Neutrophil (primary cell): ENCODE results near the gene FUOM.

Experiments
- H3K27ac ChIP-seq: fragments of 200-600 bp; sonication (generic); 2 replicates; pipeline ENCODE4 v1.5.1; 2016; ENCODE audit warnings: mild to moderate bottlenecking, moderate library complexity
- H3K27me3 ChIP-seq: fragments of 200-600 bp; sonication (generic); 2 replicates; pipeline ENCODE4 v1.6.0; 2016; ENCODE audit warnings: mild to moderate bottlenecking
- H3K36me3 ChIP-seq: fragments of 200-600 bp; sonication (generic); 2 replicates; pipeline ENCODE4 v1.5.1; 2017
- H3K4me1 ChIP-seq, 2 experiments: fragments of 200-600 bp in 1 of 2; sonication (generic) in 1 of 2; 1 replicate in 1 of 2; 2 replicates in 1 of 2; pipeline versions ENCODE4 v1.5.1 to v1.6.1; 2013 to 2016; ENCODE audit warnings: low read depth in 1 of 2, low read length in 1 of 2, mild to moderate bottlenecking in 1 of 2, moderate library complexity in 1 of 2; ENCODE audit not compliant: control insufficient read depth in 1 of 2, insufficient read depth in 1 of 2
- H3K4me3 ChIP-seq, 2 experiments: fragments of 200-600 bp in 1 of 2; sonication (generic) in 1 of 2; 1 replicate in 1 of 2; 2 replicates in 1 of 2; pipeline ENCODE4 v1.5.1; 2013 to 2016; ENCODE audit warnings: low read depth in 1 of 2, low read length in 1 of 2, mild to moderate bottlenecking in 1 of 2, moderate library complexity in 1 of 2
- H3K9me3 ChIP-seq: fragments of 200-600 bp; sonication (generic); 2 replicates; pipeline ENCODE4 v1.5.1; 2016
- CTCF ChIP-seq: fragments of 200-600 bp; sonication (generic); IDR thresholded peaks from 2 replicates; pipeline ENCODE4 v1.5.1; 2016; ENCODE audit warnings: antibody characterized with exemption

The FUOM gene

GRCh38 chr10:133358162-133358924 lies 524 bp upstream of the FUOM start:
- no peak for TF ChIP-seq CTCF
- Histone ChIP-seq H3K4me1 (peaks cover 12 to 13% of the 10 kb centered on the region in 2 experiments), H3K27ac (no peak overlapping the region), H3K4me3 (no peak overlapping the region), H3K9me3 (no peaks in the 10 kb centered on the region), H3K27me3 (peaks cover 37% of the 10 kb centered on the region), H3K36me3 (peaks cover 16% of the 10 kb centered on the region)

GRCh38 chr10:133356549-133357284 lies 1.1 kb downstream of the FUOM start:
- peaks cover 43% of the 10 kb centered on the region for H3K27me3 ChIP-seq
- TF ChIP-seq CTCF: no peak
- peaks cover 12 to 13% of the 10 kb centered on the region in 2 experiments for H3K4me1 ChIP-seq
- H3K9me3 ChIP-seq: no peaks in the 10 kb centered on the region
- H3K27ac ChIP-seq: no peak overlapping the region
- peak overlapping the region; percentile 56 to 65 for H3K4me3 ChIP-seq
- H3K36me3 ChIP-seq: no peaks in the 10 kb centered on the region

- Histone ChIP-seq H3K4me3 (no peak overlapping the region), H3K27ac (no peak overlapping the region), H3K4me1 (peaks cover 12 to 13% of the 10 kb centered on the region in 2 experiments), H3K9me3 (no peaks in the 10 kb centered on the region), H3K27me3 (peaks cover 50% of the 10 kb centered on the region), H3K36me3 (no peaks in the 10 kb centered on the region)
- TF ChIP-seq CTCF: no peak
Measured at GRCh38 chr10:133355991-133356390, 1.8 kb downstream of the FUOM start.

- no peaks in the 10 kb centered on the region for H3K9me3 ChIP-seq
- no peak overlapping the region for H3K27ac ChIP-seq
- no peak overlapping the region for H3K4me3 ChIP-seq
- H3K4me1 ChIP-seq: peaks cover 12 to 13% of the 10 kb centered on the region in 2 experiments
- H3K36me3 ChIP-seq: no peaks in the 10 kb centered on the region
- TF ChIP-seq CTCF: no peak
- H3K27me3 ChIP-seq: peaks cover 57% of the 10 kb centered on the region
Measured at GRCh38 chr10:133355266-133355665, 2.6 kb downstream of the FUOM start.

GRCh38 chr10:133354672-133355240 lies 3.1 kb downstream of the FUOM start:
- TF ChIP-seq CTCF: no peak
- Histone ChIP-seq H3K4me1 (peaks cover 12 to 13% of the 10 kb centered on the region in 2 experiments), H3K36me3 (no peaks in the 10 kb centered on the region), H3K4me3 (no peak overlapping the region), H3K27ac (no peak overlapping the region), H3K27me3 (peaks cover 62% of the 10 kb centered on the region), H3K9me3 (no peaks in the 10 kb centered on the region)
